ENCODE results near the gene ZBTB17. TPM values are rescaled to one million over a fixed set of nuclear protein-coding genes. Genes with fewer than 3 reads are reported as not detected.

The ZBTB17 gene
- total and polyA plus RNA-seq, 9 of the 15 experiments (the other 6 are each of a cell fraction or from before 2014, with no cell fraction given): 1.1 to 53.4 (median 29.6) TPM

DNA sequence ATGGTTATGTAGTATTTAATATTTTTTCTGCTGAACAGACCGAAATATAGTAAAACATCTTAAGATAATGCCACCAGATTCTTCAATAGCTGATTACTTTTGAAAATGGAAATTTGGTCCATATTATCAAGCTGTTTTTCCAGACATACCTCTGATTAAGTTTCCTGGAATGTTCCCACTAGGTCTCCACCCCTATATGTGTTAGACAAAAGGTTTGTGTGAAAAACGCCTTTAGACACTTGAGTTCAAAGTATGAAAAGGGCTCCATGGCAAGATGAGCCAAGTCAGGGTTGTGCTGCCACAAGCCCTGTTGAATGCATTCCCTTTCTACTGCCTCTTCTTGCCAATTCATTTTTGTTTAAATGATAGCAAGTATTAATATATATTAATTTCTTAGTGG lies 52.7 kb downstream of the ZBTB17 start:
- FAIRE-seq: no peak
- Histone ChIP-seq H3K9ac (ENCODE audit: insufficient read depth in 1 of 2, low read depth in 2 of 2, low read length in 2 of 2) (no peak overlapping the region), H3K27ac (ENCODE audit: extremely low read depth, low read depth, low read length) (no peak overlapping the region), H3K36me3 (ENCODE audit: control insufficient read depth, insufficient read depth, low read length) (peaks cover 91% of the 10 kb centered on the region), H3K9me1 (ENCODE audit: control insufficient read depth, insufficient read depth, low read length) (no peaks in the 10 kb centered on the region), H3K4me2 (ENCODE audit: insufficient read depth, low read length) (no peak overlapping the region), H2AFZ (ENCODE audit: low read depth, low read length) (no peak overlapping the region), H3K4me1 (replicated peaks in 1 of 2; ENCODE audit: control insufficient read depth in 2 of 2, insufficient read depth in 2 of 2, low read length in 2 of 2) (no peaks in the 10 kb centered on the region), H3K9me3 (replicated peaks; ENCODE audit: control insufficient read depth, insufficient read depth, low read depth, low read length) (no peaks in the 10 kb centered on the region), H4K20me1 (replicated peaks; ENCODE audit: control insufficient read depth, insufficient read depth, low read length) (no peaks in the 10 kb centered on the region), H3K27me3 (ENCODE audit: control insufficient read depth in 2 of 2, insufficient read depth in 2 of 2, low read length in 2 of 2) (no peaks in the 10 kb centered on the region), H3K79me2 (ENCODE audit: control insufficient read depth, insufficient read depth, low read length) (peaks cover 14% of the 10 kb centered on the region), H3K4me3 (no peak overlapping the region)
- ATAC-seq: no peak
- intact Hi-C loops (cut with micrococcal nuclease): no loop called here
- TF ChIP-seq, protein P1, sequence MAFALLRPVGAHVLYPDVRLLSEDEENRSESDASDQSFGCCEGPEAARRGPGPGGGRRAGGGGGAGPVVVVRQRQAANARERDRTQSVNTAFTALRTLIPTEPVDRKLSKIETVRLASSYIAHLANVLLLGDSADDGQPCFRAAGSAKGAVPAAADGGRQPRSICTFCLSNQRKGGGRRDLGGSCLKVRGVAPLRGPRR (CRISPR knock-in tag; IDR thresholded peaks at IDR 0.05): no peak
- no peak for TF ChIP-seq ASH1L (IDR thresholded peaks at IDR 0.05; ENCODE audit: borderline replicate concordance, low read depth, partially characterized antibody)
- no peak for TF ChIP-seq COPS2 (conservative IDR thresholded peaks at IDR 0.05)
- no peak for TF ChIP-seq E2F3 (CRISPR knock-in tag; IDR thresholded peaks at IDR 0.05)
- CTCF ChIA-PET (ENCODE audit: low intra/inter-chr PET ratio): no interaction called here
- no TSS peak for BruUV-seq (replicated peaks)
- WGBS (ENCODE audit: insufficient coverage, low coverage, missing lambda C conversion rate): 89% methylated on average over 2 of the region's 2 CpGs
- POLR2A ChIA-PET: interaction anchor here (0.7 to 4.5 kb wide), 4 partner anchors 14 to 128 kb away, joined by 3 to 15 read pairs (median 4); no protein-coding TSS in a partner anchor
- in situ Hi-C loops (cut with MboI): no loop called here
- no peak for DNase-seq (ENCODE audit: extremely low read depth in 1 of 4, low spot score in 3 of 4)

DNA sequence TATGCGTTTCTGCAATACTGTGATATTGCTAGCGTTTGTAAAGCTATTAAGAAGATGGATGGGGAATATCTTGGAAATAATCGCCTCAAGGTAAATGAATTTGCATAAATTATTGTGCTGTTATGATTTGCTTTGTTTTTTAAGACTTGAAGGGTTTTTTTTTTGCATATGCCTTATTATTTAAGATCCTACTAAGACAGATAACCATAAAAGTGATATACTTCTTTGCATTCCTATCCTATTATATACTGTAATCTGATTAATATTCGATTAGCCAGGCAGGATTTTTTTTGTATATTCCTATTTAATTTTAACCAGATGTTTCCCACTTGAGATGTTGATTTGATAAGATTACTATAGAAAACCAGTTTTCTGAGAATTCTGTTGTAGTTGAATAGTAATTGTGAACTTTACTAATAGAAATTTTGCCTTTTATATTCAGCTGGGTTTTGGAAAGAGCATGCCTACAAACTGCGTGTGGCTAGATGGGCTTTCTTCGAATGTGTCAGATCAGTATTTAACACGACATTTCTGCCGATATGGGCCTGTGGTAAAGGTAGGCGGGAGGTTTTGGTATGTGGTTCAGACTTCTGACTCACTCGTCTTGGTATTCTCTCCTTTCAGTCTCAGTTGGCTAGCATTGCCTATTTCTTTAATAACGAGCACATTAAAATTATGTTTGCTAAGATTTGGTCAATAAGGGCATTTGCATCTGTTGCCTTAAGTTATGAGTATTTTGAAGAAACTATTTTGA lies 56.8 kb downstream of the ZBTB17 start:
- ATAC-seq: no peak
- BruUV-seq (replicated peaks): no TSS peak
- in situ Hi-C loops (cut with MboI): loop anchor here (5.0 kb wide), 1 partner anchor 107 kb away; no protein-coding TSS in a partner anchor
- H3K27me3 ChIP-seq (ENCODE audit: control insufficient read depth in 2 of 2, insufficient read depth in 2 of 2, low read length in 2 of 2): no peaks in the 10 kb centered on the region
- intact Hi-C loops (cut with micrococcal nuclease): no loop called here
- peak in 1 of 4 experiments; percentile 16 for DNase-seq (ENCODE audit: extremely low read depth in 1 of 4, low spot score in 3 of 4)
- H3K9me3 ChIP-seq (replicated peaks; ENCODE audit: control insufficient read depth, insufficient read depth, low read depth, low read length): no peaks in the 10 kb centered on the region
- no peak overlapping the region for H3K9ac ChIP-seq (ENCODE audit: insufficient read depth in 1 of 2, low read depth in 2 of 2, low read length in 2 of 2)
- H4K20me1 ChIP-seq (replicated peaks; ENCODE audit: control insufficient read depth, insufficient read depth, low read length): no peaks in the 10 kb centered on the region
- H3K4me1 ChIP-seq (replicated peaks in 1 of 2; ENCODE audit: control insufficient read depth in 2 of 2, insufficient read depth in 2 of 2, low read length in 2 of 2): no peaks in the 10 kb centered on the region
- H3K36me3 ChIP-seq (ENCODE audit: control insufficient read depth, insufficient read depth, low read length): peaks cover 93% of the 10 kb centered on the region
- WGBS (ENCODE audit: insufficient coverage, low coverage, missing lambda C conversion rate): 88% methylated on average over 11 of the region's 11 CpGs
- ChIA-PET CTCF (ENCODE audit: low intra/inter-chr PET ratio) (no interaction called here), POLR2A (interaction anchor here (0.6 to 1.3 kb wide), 2 partner anchors 72 to 119 kb away, joined by 3 to 4 read pairs; partner anchors contain the start of gene SPEN)
- H3K4me3 ChIP-seq: no peak overlapping the region
- H3K79me2 ChIP-seq (ENCODE audit: control insufficient read depth, insufficient read depth, low read length): peaks cover 49% of the 10 kb centered on the region
- no peak for FAIRE-seq
- no peak overlapping the region for H3K27ac ChIP-seq (ENCODE audit: extremely low read depth, low read depth, low read length)
- no peak overlapping the region for H3K4me2 ChIP-seq (ENCODE audit: insufficient read depth, low read length)
- H2AFZ ChIP-seq (ENCODE audit: low read depth, low read length): no peak overlapping the region
- no peaks in the 10 kb centered on the region for H3K9me1 ChIP-seq (ENCODE audit: control insufficient read depth, insufficient read depth, low read length)
- no peak for TF ChIP-seq C11orf30 (IDR thresholded peaks at IDR 0.05; ENCODE audit: low read depth)
- TF ChIP-seq ESRRA (IDR thresholded peaks at IDR 0.05; ENCODE audit: borderline replicate concordance, low read depth): no peak
- TF ChIP-seq, protein P2, sequence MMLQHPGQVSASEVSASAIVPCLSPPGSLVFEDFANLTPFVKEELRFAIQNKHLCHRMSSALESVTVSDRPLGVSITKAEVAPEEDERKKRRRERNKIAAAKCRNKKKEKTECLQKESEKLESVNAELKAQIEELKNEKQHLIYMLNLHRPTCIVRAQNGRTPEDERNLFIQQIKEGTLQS (IDR thresholded peaks at IDR 0.05): no peak
- TF ChIP-seq, protein P2 (CRISPR knock-in tag; conservative IDR thresholded peaks at IDR 0.05): no peak
- no peak for TF ChIP-seq KAT7 (CRISPR knock-in tag; IDR thresholded peaks at IDR 0.05; ENCODE audit: borderline replicate concordance)
- TF ChIP-seq NCOA1 (IDR thresholded peaks at IDR 0.05; ENCODE audit: low read depth): no peak
- TF ChIP-seq SMARCC2 (IDR thresholded peaks at IDR 0.05; ENCODE audit: low read depth): no peak

Measured in K562 (cell line).